Measurements from ENCODE around the gene EBI3. TPM values are rescaled to one million over a fixed set of nuclear protein-coding genes. Genes with fewer than 3 reads are reported as not detected.

The EBI3 gene
- total RNA-seq, 1 experiment from 2014 or later, result 1.4 TPM

Other genes starting within 250 kb of the EBI3 start
- gene EEF2, start 244.1 kb upstream of the EBI3 start, total RNA-seq (2021), result 3,615 and 3,676 TPM in 2 replicates
- 52.0 and 59.4 TPM in 2 replicates for gene PIAS4, start 221.8 kb upstream of the EBI3 start, total RNA-seq (2021)
- gene ZBTB7A, start 162.6 kb upstream of the EBI3 start, total RNA-seq (2021), result 22.8 and 24.9 TPM in 2 replicates
- gene MAP2K2, start 105.4 kb upstream of the EBI3 start, total RNA-seq (2021), result 167 and 169 TPM in 2 replicates
- 0.15 TPM in 1 of 2 replicates, not detected in the other for gene CREB3L3, start 75.9 kb upstream of the EBI3 start, total RNA-seq (2021)
- gene SIRT6, start 47.0 kb upstream of the EBI3 start, total RNA-seq (2021), result 24.9 and 27.0 TPM in 2 replicates
- gene ANKRD24, start 46.8 kb upstream of the EBI3 start, total RNA-seq (2021), result 2.4 and 2.8 TPM in 2 replicates
- gene YJU2, start 17.6 kb downstream of the EBI3 start, total RNA-seq (2021), result 31.0 and 33.6 TPM in 2 replicates
- 2.7 and 4.4 TPM in 2 replicates for gene SHD, start 49.7 kb downstream of the EBI3 start, total RNA-seq (2021)
- 0.26 TPM in 1 of 2 replicates, not detected in the other for gene TMIGD2, start 72.9 kb downstream of the EBI3 start, total RNA-seq (2021)
- 53.6 and 53.9 TPM in 2 replicates for gene FSD1, start 75.1 kb downstream of the EBI3 start, total RNA-seq (2021)
- gene STAP2, start 109.3 kb downstream of the EBI3 start, total RNA-seq (2021), result 19.0 and 20.2 TPM in 2 replicates
- gene MPND, start 114.0 kb downstream of the EBI3 start, total RNA-seq (2021), result 37.0 and 38.2 TPM in 2 replicates
- 85.5 TPM in 2 replicates for gene SH3GL1, start 171.0 kb downstream of the EBI3 start, total RNA-seq (2021)
- gene CHAF1A, start 173.1 kb downstream of the EBI3 start, total RNA-seq (2021), result 143 and 148 TPM in 2 replicates
- gene UBXN6, start 228.3 kb downstream of the EBI3 start, total RNA-seq (2021), result 34.1 and 39.0 TPM in 2 replicates
- gene HDGFL2, start 242.8 kb downstream of the EBI3 start, total RNA-seq (2021), result 108 and 117 TPM in 2 replicates